Karpas-422 (cell line): ENCODE results near the gene KCNH1. TPM values are rescaled to one million over a fixed set of nuclear protein-coding genes. Genes with fewer than 3 reads are reported as not detected.

ENCODE experiments used
- DNase-seq: peaks from one replicate; pipeline ENCODE4 v3.0.0-alpha.2; 2015
- H2AFZ ChIP-seq: fragments of 200-600 bp; sonication (generic); 2 replicates; pipeline ENCODE4 v1.6.1; 2014; ENCODE audit warnings: antibody characterized with exemption, low read length, mixed read lengths
- H3K27ac ChIP-seq: fragments of 200-600 bp; sonication (generic); 2 replicates; pipeline ENCODE4 v1.5.1; 2014; ENCODE audit warnings: mild to moderate bottlenecking, low read length, moderate library complexity
- H3K27me3 ChIP-seq: fragments of 200-600 bp; sonication (generic); 2 replicates; pipeline ENCODE4 v1.6.1; 2014; ENCODE audit warnings: low read length, mixed read lengths
- H3K36me3 ChIP-seq: fragments of 200-600 bp; sonication (generic); 2 replicates; pipeline ENCODE4 v1.6.1; 2014; ENCODE audit warnings: low read length, mixed read lengths; ENCODE audit not compliant: insufficient read depth
- H3K4me1 ChIP-seq: fragments of 200-600 bp; sonication (generic); 2 replicates; pipeline ENCODE4 v1.6.1; 2014; ENCODE audit warnings: mild to moderate bottlenecking, low read length, mixed read lengths
- H3K4me2 ChIP-seq: fragments of 200-600 bp; sonication (generic); 2 replicates; pipeline ENCODE4 v1.6.1; 2014; ENCODE audit warnings: low read length, low read depth, mild to moderate bottlenecking; ENCODE audit not compliant: poor library complexity, severe bottlenecking
- H3K4me3 ChIP-seq: fragments of 200-600 bp; sonication (generic); 2 replicates; pipeline ENCODE4 v1.5.1; 2014; ENCODE audit warnings: mild to moderate bottlenecking, antibody characterized with exemption, low read length, mixed read lengths
- H3K79me2 ChIP-seq: fragments of 200-600 bp; sonication (generic); 2 replicates; pipeline ENCODE4 v1.6.1; 2014; ENCODE audit warnings: mild to moderate bottlenecking, low read length, mixed read lengths
- H3K9ac ChIP-seq: fragments of 200-600 bp; sonication (generic); 2 replicates; pipeline ENCODE4 v1.6.0; 2014; ENCODE audit warnings: low read length
- H3K9me2 ChIP-seq: fragments of 200-600 bp; sonication (generic), shearing (Covaris generic); replicated peaks from 2 replicates; pipeline ENCODE4 v1.6.0; 2014; ENCODE audit warnings: mild to moderate bottlenecking, low read length, moderate library complexity; ENCODE audit not compliant: insufficient read depth
- H3K9me3 ChIP-seq: fragments of 300-700, 200-600 bp; sonication (generic); 2 replicates; pipeline ENCODE4 v1.6.1; 2014; ENCODE audit warnings: low read length, mixed read lengths
- H4K20me1 ChIP-seq: fragments of 200-600 bp; sonication (generic); 2 replicates; pipeline ENCODE4 v1.6.1; 2014; ENCODE audit warnings: mild to moderate bottlenecking, antibody characterized with exemption, low read length, low read depth; ENCODE audit not compliant: insufficient read depth
- total RNA-seq: library from RNA; depleted of rRNA; stranded (reverse); fragments of >200 nt; shearing (Covaris generic); gene quantifications from 2 replicates; pipeline ENCODE4 v1.2.3, GENCODE V29; 2014; ENCODE audit warnings: low replicate concordance

KCNH1 gene
- total RNA-seq, 1 experiment from 2014 or later: not detected

DNA sequence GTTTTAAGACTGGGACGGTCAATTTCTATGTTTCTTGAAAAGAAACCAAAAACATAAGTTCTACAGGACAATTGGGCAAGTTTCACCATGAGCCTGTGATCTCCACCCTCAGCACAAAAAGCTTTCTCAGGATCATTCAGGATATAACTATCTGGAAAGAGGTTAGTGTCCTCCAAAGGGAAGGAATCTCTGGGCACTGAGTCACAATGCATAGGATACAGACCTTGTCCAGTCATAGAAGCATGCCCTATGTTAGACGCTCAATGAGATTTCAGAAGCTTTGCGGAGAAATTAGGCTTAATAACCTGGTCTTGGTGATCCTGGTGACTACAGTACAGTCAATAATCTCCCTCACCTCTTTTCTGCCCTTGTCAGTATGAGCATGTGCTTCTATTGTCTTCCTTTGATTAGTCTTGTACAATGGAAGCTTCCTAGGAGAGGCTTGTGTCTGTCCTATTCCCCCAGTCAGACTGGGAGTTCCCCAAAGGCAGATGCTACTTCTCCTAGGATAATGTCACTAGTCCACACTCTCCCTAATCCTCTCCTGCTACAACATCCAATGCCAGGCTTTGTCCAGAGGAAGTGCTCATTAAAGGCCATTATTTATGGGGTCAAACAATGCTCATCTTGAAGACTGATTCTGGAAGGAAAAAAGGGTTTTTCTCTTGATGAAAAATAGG, 97.4 kb downstream of the KCNH1 start:
- H3K4me3 ChIP-seq: no peak overlapping the region
- H3K27me3 ChIP-seq: no peaks in the 10 kb centered on the region
- no peaks in the 10 kb centered on the region for H3K36me3 ChIP-seq
- H3K4me1 ChIP-seq: no peaks in the 10 kb centered on the region
- H3K9me2 ChIP-seq: no peaks in the 10 kb centered on the region
- no peaks in the 10 kb centered on the region for H3K79me2 ChIP-seq
- no peak overlapping the region for H3K9ac ChIP-seq
- no peak for DNase-seq
- no peaks in the 10 kb centered on the region for H3K9me3 ChIP-seq
- no peak overlapping the region for H3K27ac ChIP-seq
- H3K4me2 ChIP-seq: no peak overlapping the region
- no peak overlapping the region for H2AFZ ChIP-seq
- H4K20me1 ChIP-seq: no peaks in the 10 kb centered on the region

DNA sequence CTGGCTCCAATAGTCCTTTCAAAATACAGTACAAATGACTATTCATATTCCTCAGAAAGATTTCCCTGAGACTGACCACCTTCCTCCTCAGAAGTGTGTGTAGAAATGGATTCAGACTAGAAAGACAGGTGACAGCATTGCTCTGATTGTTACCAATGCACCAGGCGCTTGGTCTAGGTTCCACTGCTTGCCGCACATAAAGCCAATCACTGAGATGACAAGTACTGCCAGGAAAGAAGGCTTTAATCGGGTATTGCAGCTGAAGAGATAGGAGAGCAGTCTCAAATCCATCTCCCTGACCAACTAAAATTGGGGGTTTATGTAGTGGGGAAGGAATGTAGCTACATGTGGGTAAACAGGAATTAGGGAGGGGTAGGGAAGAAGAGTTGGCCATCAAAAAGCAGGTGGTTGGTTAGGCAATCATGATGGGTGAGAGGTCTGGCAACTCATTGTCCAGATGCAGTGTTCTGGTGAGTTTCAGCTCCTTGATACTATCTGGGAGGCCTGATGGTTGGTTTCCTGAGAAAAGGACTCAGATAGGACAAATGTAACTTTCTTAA, 98.0 kb downstream of the KCNH1 start:
- Histone ChIP-seq H3K27ac (no peak overlapping the region), H3K79me2 (no peaks in the 10 kb centered on the region), H3K9me3 (no peaks in the 10 kb centered on the region), H4K20me1 (no peaks in the 10 kb centered on the region), H3K4me2 (no peak overlapping the region), H3K9ac (no peak overlapping the region), H3K9me2 (no peaks in the 10 kb centered on the region), H3K36me3 (no peaks in the 10 kb centered on the region), H3K4me1 (no peaks in the 10 kb centered on the region), H3K27me3 (no peaks in the 10 kb centered on the region), H3K4me3 (no peak overlapping the region), H2AFZ (no peak overlapping the region)
- no peak for DNase-seq

DNA sequence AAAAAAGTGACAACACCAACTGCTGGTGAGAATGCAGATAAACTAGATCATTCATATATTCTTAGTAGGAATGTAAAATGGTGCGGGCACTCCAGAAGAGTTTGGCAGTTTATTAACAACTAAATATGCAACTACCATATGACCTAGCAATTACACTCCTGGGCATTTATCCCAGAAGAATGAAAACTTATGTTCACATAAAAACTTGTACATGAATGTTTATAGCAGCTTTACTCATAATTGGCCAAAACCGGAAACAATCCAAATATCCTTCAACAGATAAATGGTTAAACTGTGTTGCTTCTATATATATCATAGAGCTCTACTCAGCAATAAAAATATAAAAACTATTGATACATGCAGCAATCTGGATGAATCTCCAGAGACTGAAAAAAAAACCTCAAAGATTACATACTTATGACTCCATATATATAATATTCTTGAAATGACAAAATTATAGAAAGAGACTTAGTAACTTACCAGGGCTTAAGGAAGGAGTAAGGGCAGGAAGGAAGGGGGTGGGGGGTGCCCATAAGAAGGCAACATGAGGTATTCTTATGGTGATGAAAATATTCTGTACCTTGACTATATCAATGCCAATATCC, 99.9 kb downstream of the KCNH1 start:
- no peak overlapping the region for H3K9ac ChIP-seq
- H3K9me3 ChIP-seq: no peaks in the 10 kb centered on the region
- H3K27ac ChIP-seq: no peak overlapping the region
- no peaks in the 10 kb centered on the region for H4K20me1 ChIP-seq
- no peaks in the 10 kb centered on the region for H3K4me1 ChIP-seq
- DNase-seq: no peak
- H2AFZ ChIP-seq: no peak overlapping the region
- no peak overlapping the region for H3K4me2 ChIP-seq
- no peaks in the 10 kb centered on the region for H3K9me2 ChIP-seq
- H3K4me3 ChIP-seq: no peak overlapping the region
- H3K27me3 ChIP-seq: no peaks in the 10 kb centered on the region
- no peaks in the 10 kb centered on the region for H3K36me3 ChIP-seq
- no peaks in the 10 kb centered on the region for H3K79me2 ChIP-seq

DNA sequence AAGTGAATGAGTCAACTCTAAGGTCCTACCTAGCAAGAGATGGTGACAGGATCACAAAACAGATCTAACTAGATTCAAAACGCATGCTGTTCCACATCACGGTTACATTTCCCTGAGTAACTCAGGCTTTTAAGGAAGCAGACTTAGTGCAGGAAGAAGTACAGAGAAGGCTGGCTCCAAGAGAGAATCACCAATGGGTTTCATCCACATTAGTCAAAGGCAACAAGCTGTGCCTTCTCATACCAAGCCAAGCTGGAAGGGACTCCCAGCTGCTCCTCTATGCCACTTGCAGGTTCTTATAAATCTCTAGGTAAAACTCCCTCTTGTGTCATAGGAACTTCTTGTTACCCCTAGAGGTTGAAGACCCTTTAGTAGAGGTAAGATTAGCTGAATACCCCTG, 109.0 kb downstream of the KCNH1 start:
- H3K27me3 ChIP-seq: no peaks in the 10 kb centered on the region
- no peak overlapping the region for H3K4me2 ChIP-seq
- no peaks in the 10 kb centered on the region for H3K36me3 ChIP-seq
- H3K27ac ChIP-seq: no peak overlapping the region
- no peaks in the 10 kb centered on the region for H3K9me3 ChIP-seq
- no peaks in the 10 kb centered on the region for H3K79me2 ChIP-seq
- H2AFZ ChIP-seq: no peak overlapping the region
- no peaks in the 10 kb centered on the region for H4K20me1 ChIP-seq
- no peak overlapping the region for H3K4me3 ChIP-seq
- H3K9me2 ChIP-seq: no peaks in the 10 kb centered on the region
- no peak for DNase-seq
- H3K4me1 ChIP-seq: no peaks in the 10 kb centered on the region
- H3K9ac ChIP-seq: no peak overlapping the region

DNA sequence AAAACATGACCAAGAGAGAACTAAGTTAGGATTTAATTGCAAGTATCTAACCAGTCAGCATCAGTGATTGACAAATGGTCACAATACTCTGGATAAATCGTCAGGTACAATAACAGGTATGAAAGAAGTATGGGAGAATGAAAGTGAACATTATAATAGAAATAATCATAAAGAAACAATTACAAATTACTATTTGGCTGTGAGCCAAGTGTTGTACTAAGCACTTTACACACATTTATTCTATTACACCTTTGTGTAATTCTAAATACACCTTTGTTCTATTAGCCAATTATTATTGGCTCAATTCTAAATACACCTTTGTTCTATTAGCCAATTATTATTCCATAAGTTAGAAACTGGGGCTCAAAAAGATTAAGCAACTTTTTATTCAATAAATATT, 114.7 kb downstream of the KCNH1 start:
- no peaks in the 10 kb centered on the region for H3K9me3 ChIP-seq
- H3K27ac ChIP-seq: no peak overlapping the region
- no peak overlapping the region for H3K4me2 ChIP-seq
- DNase-seq: no peak
- H3K79me2 ChIP-seq: no peaks in the 10 kb centered on the region
- no peaks in the 10 kb centered on the region for H3K36me3 ChIP-seq
- no peaks in the 10 kb centered on the region for H3K4me1 ChIP-seq
- no peak overlapping the region for H3K9ac ChIP-seq
- H3K9me2 ChIP-seq: no peaks in the 10 kb centered on the region
- H4K20me1 ChIP-seq: no peaks in the 10 kb centered on the region
- H3K4me3 ChIP-seq: no peak overlapping the region
- H2AFZ ChIP-seq: no peak overlapping the region
- H3K27me3 ChIP-seq: no peaks in the 10 kb centered on the region

DNA sequence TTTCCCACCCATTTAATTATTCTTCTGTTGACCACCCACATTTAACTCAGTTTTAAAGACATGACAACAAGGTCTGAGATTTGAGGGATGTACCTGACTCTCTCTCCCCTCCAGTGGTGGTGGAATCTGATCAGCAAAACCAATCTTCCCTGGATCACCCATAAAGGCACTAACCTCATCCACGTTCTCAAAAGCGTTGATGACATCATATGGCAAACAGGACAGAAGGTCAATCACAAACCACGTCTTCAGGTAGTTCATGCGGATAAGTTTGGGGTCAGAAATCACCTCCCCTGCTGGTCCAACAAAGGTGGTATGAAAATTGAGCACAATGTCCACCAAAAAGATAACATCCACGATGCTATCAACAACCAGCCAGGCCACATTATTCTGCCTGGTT, 115.3 kb downstream of the KCNH1 start:
- H3K4me1 ChIP-seq: no peaks in the 10 kb centered on the region
- no peak overlapping the region for H3K4me3 ChIP-seq
- no peaks in the 10 kb centered on the region for H3K79me2 ChIP-seq
- DNase-seq: no peak
- H3K27ac ChIP-seq: no peak overlapping the region
- H3K27me3 ChIP-seq: no peaks in the 10 kb centered on the region
- no peak overlapping the region for H3K9ac ChIP-seq
- no peak overlapping the region for H2AFZ ChIP-seq
- H3K36me3 ChIP-seq: no peaks in the 10 kb centered on the region
- H3K9me2 ChIP-seq: no peaks in the 10 kb centered on the region
- H4K20me1 ChIP-seq: no peaks in the 10 kb centered on the region
- H3K9me3 ChIP-seq: no peaks in the 10 kb centered on the region
- no peak overlapping the region for H3K4me2 ChIP-seq

DNA sequence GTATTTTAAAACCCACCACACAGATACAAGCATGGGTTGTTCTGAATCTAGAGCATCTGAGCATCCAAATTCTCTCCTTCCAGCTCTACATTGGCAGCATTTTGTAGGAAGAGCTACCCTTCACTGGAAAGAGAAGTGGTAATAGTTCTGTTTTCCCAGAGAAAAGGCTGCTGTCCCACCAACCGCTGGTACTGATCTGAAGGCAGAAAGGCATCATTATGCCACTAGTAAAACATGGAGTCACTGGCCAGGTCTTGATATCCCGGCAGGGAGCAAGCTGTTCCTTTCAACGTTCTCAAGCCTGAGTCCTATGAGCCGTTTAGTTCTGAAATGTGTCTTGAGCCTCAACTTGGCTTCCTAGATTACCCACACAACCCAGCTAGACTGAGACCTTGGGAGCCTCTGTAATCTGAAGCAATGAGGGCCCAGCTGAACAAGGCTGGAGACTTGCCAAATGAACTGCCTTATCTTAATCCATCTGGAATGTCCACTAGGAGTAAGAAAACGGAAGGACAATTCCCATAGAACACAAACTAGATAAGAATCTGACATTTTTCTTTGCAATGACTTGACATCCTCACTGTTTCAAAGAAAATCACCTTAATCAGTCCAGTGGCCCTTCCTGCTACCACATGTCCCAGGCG, 116.8 kb downstream of the KCNH1 start:
- Histone ChIP-seq H3K79me2 (no peaks in the 10 kb centered on the region), H3K27ac (no peak overlapping the region), H2AFZ (no peak overlapping the region)

DNA sequence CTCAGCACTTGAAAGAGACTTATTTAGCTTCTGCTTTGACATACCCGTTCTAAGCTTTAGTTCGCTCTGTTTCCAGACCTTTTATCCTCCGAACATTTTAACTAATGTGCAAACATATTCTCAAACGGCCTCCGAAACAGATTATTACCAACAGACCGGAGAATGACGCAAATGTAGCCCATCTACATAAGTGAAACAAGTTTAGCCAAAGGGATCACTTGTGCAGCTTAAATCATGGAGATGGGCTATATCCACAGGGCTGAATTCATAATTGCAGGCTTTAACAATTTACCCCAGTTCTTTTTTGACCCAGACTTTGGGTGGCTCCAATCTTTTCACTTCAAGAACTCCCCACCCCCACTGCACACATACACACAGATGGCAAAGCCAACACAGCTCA, 119.7 kb downstream of the KCNH1 start:
- Histone ChIP-seq H2AFZ (no peak overlapping the region), H3K27ac (no peak overlapping the region), H4K20me1 (no peaks in the 10 kb centered on the region), H3K9ac (no peak overlapping the region), H3K4me2 (no peak overlapping the region), H3K79me2 (no peaks in the 10 kb centered on the region), H3K4me3 (no peak overlapping the region), H3K27me3 (no peaks in the 10 kb centered on the region), H3K4me1 (no peaks in the 10 kb centered on the region), H3K9me3 (no peaks in the 10 kb centered on the region), H3K36me3 (no peaks in the 10 kb centered on the region), H3K9me2 (no peaks in the 10 kb centered on the region)
- no peak for DNase-seq

More for the DNA sequence above, 116.8 kb downstream of the KCNH1 start:
- Histone ChIP-seq H4K20me1 (no peaks in the 10 kb centered on the region), H3K36me3 (no peaks in the 10 kb centered on the region), H3K9me2 (no peaks in the 10 kb centered on the region), H3K4me1 (no peaks in the 10 kb centered on the region), H3K27me3 (no peaks in the 10 kb centered on the region), H3K9ac (no peak overlapping the region), H3K4me2 (no peak overlapping the region), H3K4me3 (no peak overlapping the region), H3K9me3 (no peaks in the 10 kb centered on the region)
- DNase-seq: no peak
